ENCODE data around the gene DPF3. TPM values are rescaled to one million over a fixed set of nuclear protein-coding genes. Genes with fewer than 3 reads are reported as not detected.

DPF3 gene
- total and polyA plus RNA-seq, 5 donors from 2014 or later = 0.11 to 2.0 (median 0.49) TPM; not detected in 1

- DNase-seq = peak; percentile 89 to 98 (median 92)
These were observed 32.6 kb upstream of the DPF3 start, which contains the start of gene DCAF4 for GRCh38 chr14:72926292-72927028. DCAF4 (plus strand) TSS chr14:72926464; CDS start chr14:72937979, 11,515 bp downstream.

GRCh38 chr14:72925815-72926291, 32.0 kb upstream of the DPF3 start:
- Mint-ChIP-seq H3K27ac (peak overlapping the region in 2 of 3 donors; percentile 87 to 95), H3K9me3 (no peaks in the 10 kb centered on the region), H3K27me3 (peaks cover 21% of the 10 kb centered on the region), H3K36me3 (peaks cover 3% of the 10 kb centered on the region), H3K4me3 (peak overlapping the region; percentile 95 to 99 (median 98)), H3K4me1 (peaks cover 3 to 30% (median 8%) of the 10 kb centered on the region in 4 donors)
- H3K36me3 ChIP-seq (ENCODE audit: control insufficient read depth, insufficient read depth, low read length) = no peaks in the 10 kb centered on the region
- no peak for ATAC-seq (ENCODE audit: low read depth in 2 of 2)
- peaks cover 20% of the 10 kb centered on the region for H3K4me1 ChIP-seq (ENCODE audit: control insufficient read depth, insufficient read depth, low read length, poor library complexity, severe bottlenecking)
- peaks cover 4% of the 10 kb centered on the region for H3K27me3 ChIP-seq (ENCODE audit: control insufficient read depth, insufficient read depth, low read length)
- H3K4me3 ChIP-seq (ENCODE audit: low read depth, low read length) = peak overlapping the region; percentile 61
- H3K9me3 ChIP-seq (ENCODE audit: control insufficient read depth in 2 of 2, low read length in 2 of 2) = no peaks in the 10 kb centered on the region
- H3K27ac ChIP-seq (ENCODE audit: insufficient read depth, low read length, poor library complexity, severe bottlenecking) = peak overlapping the region; percentile 7
- no peak for DNase-seq

More at GRCh38 chr14:72926292-72927028, 32.6 kb upstream of the DPF3 start, which contains the start of gene DCAF4:
- H3K9me3 Mint-ChIP-seq = no peaks in the 10 kb centered on the region
- peaks cover 3% of the 10 kb centered on the region for H3K36me3 Mint-ChIP-seq
- no peaks in the 10 kb centered on the region for H3K27me3 ChIP-seq (ENCODE audit: control insufficient read depth, insufficient read depth, low read length)
- peak within 1 kb of the TSS; percentile 95 to 99 (median 98) for H3K4me3 Mint-ChIP-seq
- H3K27ac Mint-ChIP-seq = peak within 1 kb of the TSS; percentile 7 to 95 (median 87)
- H3K27ac ChIP-seq (ENCODE audit: insufficient read depth, low read length, poor library complexity, severe bottlenecking) = peak within 1 kb of the TSS; percentile 79
- H3K4me3 ChIP-seq (ENCODE audit: low read depth, low read length) = peak within 1 kb of the TSS; percentile 78
- H3K9me3 ChIP-seq (ENCODE audit: control insufficient read depth in 2 of 2, low read length in 2 of 2) = no peaks in the 10 kb centered on the region
- H3K27me3 Mint-ChIP-seq = peaks cover 16% of the 10 kb centered on the region
- peak; percentile 97 for ATAC-seq (ENCODE audit: low read depth in 2 of 2)
- H3K4me1 ChIP-seq (ENCODE audit: control insufficient read depth, insufficient read depth, low read length, poor library complexity, severe bottlenecking) = peaks cover 20% of the 10 kb centered on the region
- H3K4me1 Mint-ChIP-seq = peaks cover 5 to 32% (median 11%) of the 10 kb centered on the region in 4 donors
- no peaks in the 10 kb centered on the region for H3K36me3 ChIP-seq (ENCODE audit: control insufficient read depth, insufficient read depth, low read length)

DNA sequence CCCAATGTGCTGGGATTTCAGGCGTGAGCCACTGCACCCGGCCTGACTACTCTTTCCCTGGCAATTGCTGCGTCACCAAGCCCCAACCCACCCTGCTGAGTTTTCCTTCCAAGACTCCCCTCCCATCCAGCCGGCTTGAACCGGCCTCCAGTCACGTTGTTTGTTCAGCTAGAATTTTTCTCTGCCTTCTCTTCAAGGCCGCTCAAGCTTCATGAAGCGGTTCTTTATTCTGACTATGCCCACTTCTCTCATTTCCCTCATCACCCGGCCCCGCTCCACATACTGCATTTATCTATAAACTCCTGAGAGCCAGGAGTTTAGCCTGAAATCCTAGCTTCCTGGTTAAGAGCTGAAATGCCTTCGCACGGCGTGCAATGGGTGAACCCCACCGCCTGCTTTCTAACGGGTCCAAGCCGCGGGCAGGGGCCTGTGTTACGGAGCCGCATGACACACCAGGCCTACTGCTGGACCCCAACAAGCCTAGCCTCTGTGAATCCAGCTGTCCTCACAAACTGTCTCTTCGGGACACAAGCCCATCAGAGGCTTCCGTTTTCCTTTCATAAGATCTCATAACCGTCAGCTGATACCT, 31.4 kb upstream of the DPF3 start:
- no peaks in the 10 kb centered on the region for H3K36me3 ChIP-seq (ENCODE audit: control insufficient read depth, insufficient read depth, low read length)
- no peaks in the 10 kb centered on the region for H3K36me3 Mint-ChIP-seq
- peak overlapping the region in 2 of 3 donors; percentile 87 to 95 for H3K27ac Mint-ChIP-seq
- no peak for ATAC-seq (ENCODE audit: low read depth in 2 of 2)
- H3K4me3 ChIP-seq (ENCODE audit: low read depth, low read length) = peak overlapping the region; percentile 61
- peaks cover 22% of the 10 kb centered on the region for H3K27me3 Mint-ChIP-seq
- H3K9me3 ChIP-seq (ENCODE audit: control insufficient read depth in 2 of 2, low read length in 2 of 2) = no peaks in the 10 kb centered on the region
- H3K27me3 ChIP-seq (ENCODE audit: control insufficient read depth, insufficient read depth, low read length) = peaks cover 5% of the 10 kb centered on the region
- H3K4me3 Mint-ChIP-seq = peak overlapping the region; percentile 58 to 99 (median 96)
- peak overlapping the region; percentile 7 for H3K27ac ChIP-seq (ENCODE audit: insufficient read depth, low read length, poor library complexity, severe bottlenecking)
- no peak for DNase-seq
- H3K9me3 Mint-ChIP-seq = no peaks in the 10 kb centered on the region
- peaks cover under 1 to 26% (median 7%) of the 10 kb centered on the region in 4 donors for H3K4me1 Mint-ChIP-seq
- H3K4me1 ChIP-seq (ENCODE audit: control insufficient read depth, insufficient read depth, low read length, poor library complexity, severe bottlenecking) = peaks cover 20% of the 10 kb centered on the region

DNA sequence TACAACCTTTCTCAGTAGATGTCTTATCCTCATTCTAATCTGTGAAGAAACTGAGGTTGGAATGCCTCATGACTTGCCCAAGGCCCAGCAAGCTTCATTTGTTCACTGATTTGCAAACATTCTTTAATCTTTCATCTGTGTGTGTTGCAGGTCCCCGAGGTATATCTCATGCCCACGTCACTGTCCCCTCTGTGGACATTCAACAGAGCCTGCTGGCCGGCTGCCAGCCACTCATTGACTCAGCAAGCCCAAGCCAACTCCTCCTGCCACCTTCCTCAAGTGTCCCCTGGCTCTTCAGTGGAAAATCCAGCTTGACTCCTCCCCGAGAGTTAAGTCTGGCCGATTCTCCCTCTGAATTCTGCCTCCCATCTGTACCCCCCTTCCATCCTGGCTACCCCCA, 30.4 kb upstream of the DPF3 start:
- no peaks in the 10 kb centered on the region for H3K36me3 ChIP-seq (ENCODE audit: control insufficient read depth, insufficient read depth, low read length)
- ATAC-seq (ENCODE audit: low read depth in 2 of 2) (no peak), DNase-seq (no peak)
- Mint-ChIP-seq H3K9me3 (no peaks in the 10 kb centered on the region), H3K27ac (no peak overlapping the region), H3K36me3 (no peaks in the 10 kb centered on the region), H3K4me3 (peak overlapping the region in 2 of 4 donors; percentile 7 to 36), H3K4me1 (peaks cover 0 to 21% (median 7%) of the 10 kb centered on the region in 4 donors), H3K27me3 (peaks cover 32% of the 10 kb centered on the region)
- peaks cover 20% of the 10 kb centered on the region for H3K4me1 ChIP-seq (ENCODE audit: control insufficient read depth, insufficient read depth, low read length, poor library complexity, severe bottlenecking)
- peaks cover 5% of the 10 kb centered on the region for H3K27me3 ChIP-seq (ENCODE audit: control insufficient read depth, insufficient read depth, low read length)
- no peak overlapping the region for H3K4me3 ChIP-seq (ENCODE audit: low read depth, low read length)
- no peaks in the 10 kb centered on the region for H3K9me3 ChIP-seq (ENCODE audit: control insufficient read depth in 2 of 2, low read length in 2 of 2)
- H3K27ac ChIP-seq (ENCODE audit: insufficient read depth, low read length, poor library complexity, severe bottlenecking) = no peak overlapping the region

DNA sequence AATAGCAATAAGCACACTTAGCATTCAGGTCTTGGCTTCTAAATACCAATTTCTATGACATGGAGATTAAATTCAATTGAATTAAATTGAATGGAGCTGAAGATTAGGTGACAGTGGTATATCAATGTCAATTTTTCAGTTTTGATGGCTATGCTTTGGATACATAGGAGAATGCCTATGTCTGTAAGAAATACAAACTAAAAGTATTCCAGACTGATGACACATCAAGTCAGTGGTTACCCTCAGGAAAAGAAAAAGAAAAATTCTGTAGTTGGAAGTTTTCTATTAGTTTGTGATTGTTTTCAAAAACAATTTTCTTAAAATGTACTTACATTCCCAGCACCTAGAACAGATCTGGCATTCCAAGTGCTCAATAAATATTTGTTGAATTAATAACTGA, 27.5 kb upstream of the DPF3 start:
- no peak overlapping the region for H3K4me3 ChIP-seq (ENCODE audit: low read depth, low read length)
- no peak overlapping the region for H3K27ac Mint-ChIP-seq
- H3K27me3 Mint-ChIP-seq = peaks cover 48% of the 10 kb centered on the region
- no peaks in the 10 kb centered on the region for H3K36me3 ChIP-seq (ENCODE audit: control insufficient read depth, insufficient read depth, low read length)
- ATAC-seq (ENCODE audit: low read depth in 2 of 2) (no peak), DNase-seq (no peak)
- peaks cover 0 to 2% (median 0%) of the 10 kb centered on the region in 7 donors for H3K9me3 Mint-ChIP-seq
- peaks cover 12% of the 10 kb centered on the region for H3K27me3 ChIP-seq (ENCODE audit: control insufficient read depth, insufficient read depth, low read length)
- no peaks in the 10 kb centered on the region for H3K36me3 Mint-ChIP-seq
- no peak overlapping the region for H3K4me3 Mint-ChIP-seq
- no peaks in the 10 kb centered on the region for H3K9me3 ChIP-seq (ENCODE audit: control insufficient read depth in 2 of 2, low read length in 2 of 2)
- H3K27ac ChIP-seq (ENCODE audit: insufficient read depth, low read length, poor library complexity, severe bottlenecking) = no peak overlapping the region
- H3K4me1 Mint-ChIP-seq = peaks cover 0 to 12% (median 5%) of the 10 kb centered on the region in 4 donors
- H3K4me1 ChIP-seq (ENCODE audit: control insufficient read depth, insufficient read depth, low read length, poor library complexity, severe bottlenecking) = peaks cover 6% of the 10 kb centered on the region

- Histone ChIP-seq H3K36me3 (ENCODE audit: control insufficient read depth, insufficient read depth, low read length) (no peaks in the 10 kb centered on the region), H3K27ac (ENCODE audit: insufficient read depth, low read length, poor library complexity, severe bottlenecking) (no peak overlapping the region), H3K9me3 (ENCODE audit: control insufficient read depth in 2 of 2, low read length in 2 of 2) (no peaks in the 10 kb centered on the region), H3K4me1 (ENCODE audit: control insufficient read depth, insufficient read depth, low read length, poor library complexity, severe bottlenecking) (no peaks in the 10 kb centered on the region), H3K4me3 (ENCODE audit: low read depth, low read length) (no peak overlapping the region), H3K27me3 (ENCODE audit: control insufficient read depth, insufficient read depth, low read length) (peaks cover 12% of the 10 kb centered on the region)
- no peaks in the 10 kb centered on the region for H3K4me1 Mint-ChIP-seq
- no peak overlapping the region for H3K27ac Mint-ChIP-seq
- H3K27me3 Mint-ChIP-seq = peaks cover 52% of the 10 kb centered on the region
- no peaks in the 10 kb centered on the region for H3K36me3 Mint-ChIP-seq
- DNase-seq = no peak
- no peak for ATAC-seq (ENCODE audit: low read depth in 2 of 2)
- no peak overlapping the region for H3K4me3 Mint-ChIP-seq
- H3K9me3 Mint-ChIP-seq = peaks cover 0 to 2% (median 0%) of the 10 kb centered on the region in 7 donors
These were observed 26.1 kb upstream of the DPF3 start for GRCh38 chr14:72920008-72920407.

DNA sequence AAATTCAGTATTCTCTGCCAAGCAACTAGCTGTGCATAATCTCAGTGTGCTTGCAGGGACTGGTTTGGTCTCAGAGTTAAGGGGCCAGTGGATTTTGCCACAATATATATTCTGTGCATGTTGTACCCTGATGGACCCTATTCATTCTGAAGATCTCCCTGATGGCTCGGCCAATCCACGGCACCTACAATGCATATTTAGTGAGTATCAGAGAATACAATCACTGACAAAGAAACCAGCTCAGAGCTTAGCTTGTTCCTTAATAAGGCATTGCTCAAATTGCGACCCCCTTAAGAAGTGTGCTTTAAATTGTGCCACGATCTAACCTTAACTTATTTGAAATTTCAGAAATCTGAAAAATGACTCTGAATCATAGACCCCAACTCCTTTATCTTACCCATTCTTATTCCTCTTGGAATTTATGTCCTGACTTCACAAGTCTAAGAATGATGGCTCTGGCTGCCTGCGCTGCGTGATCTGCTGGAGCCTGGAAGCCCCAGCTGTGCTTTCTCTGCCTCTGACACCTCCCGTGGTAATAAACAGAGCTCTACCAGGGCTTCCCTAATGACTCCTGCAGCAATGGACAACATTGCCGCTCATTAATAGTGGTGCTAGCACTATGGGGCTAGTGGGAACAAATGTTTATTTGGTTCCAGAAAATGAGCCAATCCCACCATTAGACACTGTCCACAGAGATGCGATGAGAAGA, 23.3 kb upstream of the DPF3 start:
- Histone ChIP-seq H3K9me3 (ENCODE audit: control insufficient read depth in 2 of 2, low read length in 2 of 2) (no peaks in the 10 kb centered on the region), H3K36me3 (ENCODE audit: control insufficient read depth, insufficient read depth, low read length) (no peaks in the 10 kb centered on the region), H3K4me1 (ENCODE audit: control insufficient read depth, insufficient read depth, low read length, poor library complexity, severe bottlenecking) (no peaks in the 10 kb centered on the region), H3K4me3 (ENCODE audit: low read depth, low read length) (no peak overlapping the region), H3K27me3 (ENCODE audit: control insufficient read depth, insufficient read depth, low read length) (peaks cover 15% of the 10 kb centered on the region), H3K27ac (ENCODE audit: insufficient read depth, low read length, poor library complexity, severe bottlenecking) (no peak overlapping the region)
- H3K4me1 Mint-ChIP-seq = no peaks in the 10 kb centered on the region
- peaks cover 0 to 2% (median 0%) of the 10 kb centered on the region in 7 donors for H3K9me3 Mint-ChIP-seq
- H3K27me3 Mint-ChIP-seq = peaks cover 62% of the 10 kb centered on the region
- DNase-seq (no peak), ATAC-seq (ENCODE audit: low read depth in 2 of 2) (no peak)
- no peak overlapping the region for H3K27ac Mint-ChIP-seq
- H3K36me3 Mint-ChIP-seq = no peaks in the 10 kb centered on the region
- no peak overlapping the region for H3K4me3 Mint-ChIP-seq

Measured in CD4-positive, CD25-positive, alpha-beta regulatory T cell (primary cell).